NT2/D1 (cell line): ENCODE results near the gene BTRC.

ENCODE experiments used
- DNase-seq: peaks from one replicate; pipeline ENCODE4 v3.0.0-alpha.2; 2011; ENCODE audit warnings: low read depth, low spot score
- H3K27me3 ChIP-seq: 2 replicates; pipeline ENCODE4 v1.6.0; 2011; ENCODE audit warnings: mild to moderate bottlenecking; ENCODE audit not compliant: insufficient read length, insufficient read depth
- H3K36me3 ChIP-seq: 2 replicates; pipeline ENCODE4 v1.6.1; 2011; ENCODE audit warnings: mild to moderate bottlenecking, low read length, mixed read lengths; ENCODE audit not compliant: insufficient read depth, insufficient read length
- H3K4me1 ChIP-seq: 2 replicates; pipeline ENCODE4 v1.5.1; 2011; ENCODE audit not compliant: insufficient read depth, insufficient read length
- H3K4me3 ChIP-seq: 2 replicates; pipeline ENCODE4 v1.5.1; 2011; ENCODE audit warnings: low read depth; ENCODE audit not compliant: insufficient read length
- H3K9ac ChIP-seq: 2 replicates; pipeline ENCODE4 v1.6.0; 2011; ENCODE audit warnings: low read depth; ENCODE audit not compliant: insufficient read length
- H3K9me3 ChIP-seq: 2 replicates; pipeline ENCODE4 v1.5.1; 2011; ENCODE audit warnings: mild to moderate bottlenecking, low read length; ENCODE audit not compliant: insufficient read depth
- SUZ12 ChIP-seq: IDR thresholded peaks from 2 replicates; pipeline ENCODE4 v1.6.1; 2011; ENCODE audit not compliant: insufficient read length, insufficient read depth; ENCODE audit errors: extremely low read depth
- YY1 ChIP-seq: IDR thresholded peaks from 2 replicates; pipeline ENCODE4 v1.6.1; 2011; ENCODE audit not compliant: insufficient read length, insufficient read depth
- ZNF274 ChIP-seq: IDR thresholded peaks from 2 replicates; pipeline ENCODE4 v1.6.1; 2011; ENCODE audit warnings: mild to moderate bottlenecking, low read depth, low read length

Gene BTRC

DNA sequence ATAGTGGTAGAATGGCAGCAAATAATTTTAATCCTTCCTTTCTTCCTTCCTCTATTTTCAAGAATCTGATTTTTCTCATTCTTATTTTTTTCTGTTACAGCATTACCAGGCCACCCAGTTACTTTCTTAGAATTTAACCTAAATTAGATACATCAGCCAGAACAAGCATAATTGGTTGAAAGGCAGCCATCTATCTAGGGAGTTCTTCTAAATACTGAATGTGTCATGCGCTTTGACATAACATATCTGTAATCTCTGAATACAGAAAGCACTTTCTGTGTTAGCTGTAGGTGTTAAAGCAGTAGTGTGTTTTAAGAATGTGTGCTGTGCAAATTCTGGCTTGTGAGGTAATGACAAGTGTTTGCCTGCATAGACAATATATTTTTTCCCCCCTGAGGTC lies 97.3 kb downstream of the BTRC start:
- no peak overlapping the region for H3K4me3 ChIP-seq
- no peaks in the 10 kb centered on the region for H3K36me3 ChIP-seq
- no peaks in the 10 kb centered on the region for H3K9me3 ChIP-seq
- H3K9ac ChIP-seq, result no peak overlapping the region
- no peaks in the 10 kb centered on the region for H3K4me1 ChIP-seq
- TF ChIP-seq ZNF274 (no peak), YY1 (no peak), SUZ12 (no peak)
- no peak for DNase-seq
- no peaks in the 10 kb centered on the region for H3K27me3 ChIP-seq

DNA sequence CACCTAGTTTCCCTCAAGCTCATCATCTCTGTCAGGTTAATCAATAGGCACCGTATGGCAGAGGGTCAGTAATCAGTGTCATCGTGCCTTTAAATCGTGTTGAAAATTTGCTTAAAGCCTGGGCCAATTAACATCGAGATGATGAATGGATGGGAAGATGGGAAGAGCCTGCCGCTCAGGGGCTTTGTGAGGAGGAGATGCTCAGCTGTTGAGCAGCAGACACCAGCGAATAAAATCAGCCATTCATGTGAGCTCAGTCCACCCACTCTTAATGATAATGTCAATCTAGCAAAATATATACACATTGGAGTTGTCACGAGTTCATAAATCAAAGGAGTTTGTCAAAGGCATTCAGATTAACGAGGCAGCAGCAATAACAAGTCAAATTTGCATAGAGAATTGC lies 97.7 kb downstream of the BTRC start:
- Histone ChIP-seq H3K4me1 (no peaks in the 10 kb centered on the region), H3K9ac (no peak overlapping the region), H3K36me3 (no peaks in the 10 kb centered on the region), H3K9me3 (no peaks in the 10 kb centered on the region), H3K4me3 (no peak overlapping the region), H3K27me3 (no peaks in the 10 kb centered on the region)
- no peak for DNase-seq
- no peak for TF ChIP-seq SUZ12
- TF ChIP-seq ZNF274, result no peak
- no peak for TF ChIP-seq YY1

DNA sequence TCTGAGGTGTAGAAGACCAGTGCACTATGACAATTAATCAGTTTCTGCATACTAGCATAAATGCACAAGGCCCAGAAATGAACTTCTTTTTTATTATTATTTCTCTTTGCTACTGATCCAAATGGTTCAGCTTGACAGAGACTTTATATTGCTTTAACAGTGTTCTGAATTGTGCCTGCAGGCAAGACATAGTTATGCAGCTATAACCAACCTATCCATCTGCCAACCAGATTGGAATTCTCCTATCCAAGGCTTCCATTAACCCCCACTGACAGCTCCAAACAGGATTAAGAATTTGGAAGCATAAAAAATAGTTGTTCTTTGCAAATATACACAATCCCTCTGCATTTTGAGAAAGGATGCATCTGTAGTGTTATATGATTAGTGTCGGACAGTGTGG lies 98.2 kb downstream of the BTRC start:
- no peaks in the 10 kb centered on the region for H3K27me3 ChIP-seq
- H3K4me3 ChIP-seq, result no peak overlapping the region
- H3K4me1 ChIP-seq, result no peaks in the 10 kb centered on the region
- no peak for TF ChIP-seq ZNF274
- TF ChIP-seq SUZ12, result no peak
- no peak for TF ChIP-seq YY1
- H3K9me3 ChIP-seq, result no peaks in the 10 kb centered on the region
- H3K9ac ChIP-seq, result no peak overlapping the region
- H3K36me3 ChIP-seq, result no peaks in the 10 kb centered on the region
- no peak for DNase-seq

DNA sequence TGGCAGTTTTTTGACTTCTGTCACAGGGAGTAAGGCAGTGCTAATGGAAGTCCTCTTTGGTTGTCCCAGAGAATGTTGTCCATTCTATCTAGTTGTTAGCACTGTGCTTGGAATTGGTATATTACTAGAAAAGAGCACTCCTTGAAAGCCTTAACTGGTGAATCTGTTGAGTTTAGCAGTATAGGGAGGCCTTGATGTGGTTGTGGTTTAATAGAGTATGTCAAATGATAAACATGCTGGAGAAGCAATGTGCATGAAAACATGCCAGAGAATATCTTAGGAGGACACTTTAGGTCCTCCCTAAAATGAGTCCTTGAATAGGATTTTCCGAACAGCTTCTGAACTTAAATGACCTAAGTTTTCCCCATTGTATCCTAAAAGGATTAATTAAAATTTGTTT lies 98.6 kb downstream of the BTRC start:
- Histone ChIP-seq H3K4me3 (no peak overlapping the region), H3K9me3 (no peaks in the 10 kb centered on the region), H3K4me1 (no peaks in the 10 kb centered on the region), H3K36me3 (no peaks in the 10 kb centered on the region), H3K27me3 (no peaks in the 10 kb centered on the region), H3K9ac (no peak overlapping the region)
- DNase-seq, result no peak
- TF ChIP-seq SUZ12 (no peak), ZNF274 (no peak), YY1 (no peak)

DNA sequence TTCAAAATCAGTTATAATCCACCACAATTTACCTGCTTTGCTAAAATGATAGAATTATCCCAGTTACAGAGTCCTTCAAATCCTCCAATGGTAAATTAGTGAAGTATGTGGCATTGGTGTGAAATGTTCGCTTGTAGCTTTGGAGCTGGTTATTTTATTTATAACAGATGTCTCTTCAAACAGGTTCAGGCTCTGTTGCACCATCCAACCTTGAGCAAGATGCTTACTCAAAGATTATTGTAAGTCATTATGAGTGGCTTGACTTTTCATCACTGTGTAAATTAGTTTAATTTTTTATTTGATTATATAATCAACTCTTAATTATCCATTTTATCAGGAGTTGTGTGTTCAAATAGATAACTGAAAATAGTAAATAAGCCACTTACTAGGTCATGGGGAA lies 99.4 kb downstream of the BTRC start:
- no peak overlapping the region for H3K9ac ChIP-seq
- no peaks in the 10 kb centered on the region for H3K27me3 ChIP-seq
- H3K9me3 ChIP-seq, result no peaks in the 10 kb centered on the region
- no peak overlapping the region for H3K4me3 ChIP-seq
- no peaks in the 10 kb centered on the region for H3K36me3 ChIP-seq
- no peaks in the 10 kb centered on the region for H3K4me1 ChIP-seq
- TF ChIP-seq ZNF274, result no peak
- TF ChIP-seq SUZ12, result no peak
- no peak for TF ChIP-seq YY1
- DNase-seq, result no peak

DNA sequence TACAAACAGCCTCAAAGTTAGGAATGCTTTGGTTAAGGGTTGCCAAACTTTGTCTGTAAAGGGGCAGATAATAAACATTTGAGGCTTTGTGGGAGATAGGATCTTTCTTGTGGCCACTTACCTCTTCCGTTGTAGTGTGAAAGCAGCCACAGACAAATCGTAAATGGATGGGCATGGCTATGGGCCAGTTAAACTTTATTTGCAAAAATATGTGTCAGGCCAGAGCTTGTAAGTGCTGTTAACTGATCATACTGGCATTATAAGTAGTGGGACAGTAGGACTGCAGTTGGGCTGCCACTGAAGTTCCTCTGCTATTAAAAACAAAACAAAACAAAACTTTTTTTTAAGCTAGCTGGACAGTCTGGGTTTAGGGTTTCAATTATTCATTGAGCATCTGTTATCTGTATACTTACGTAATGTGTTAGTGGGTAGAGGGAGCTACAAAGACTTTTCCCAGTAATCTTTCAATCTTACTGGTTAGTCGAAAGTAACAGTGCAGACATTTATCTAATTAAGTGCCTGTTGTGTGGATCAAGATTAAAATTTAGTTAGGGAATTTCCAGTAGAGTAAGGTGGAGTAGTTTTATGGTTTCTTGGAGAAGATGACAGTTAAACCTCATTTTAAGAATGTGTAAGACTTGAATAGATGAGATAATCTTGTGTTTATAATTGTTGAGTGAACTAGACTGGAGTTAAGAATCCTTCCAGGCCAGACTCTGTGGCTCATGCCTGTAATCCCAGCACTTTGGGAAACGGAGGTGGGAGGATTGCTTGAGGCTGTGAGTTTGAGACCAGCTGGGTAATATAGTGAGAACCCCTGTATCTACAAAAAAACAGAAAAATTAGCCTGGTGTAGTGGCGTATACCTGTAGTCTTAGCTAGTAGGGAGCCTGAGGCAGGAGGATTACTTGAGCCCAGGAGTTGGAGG lies 100.1 kb downstream of the BTRC start:
- no peak for DNase-seq
- H3K4me3 ChIP-seq, result no peak overlapping the region
- TF ChIP-seq SUZ12, result no peak
- TF ChIP-seq YY1, result no peak
- TF ChIP-seq ZNF274, result no peak
- H3K27me3 ChIP-seq, result no peaks in the 10 kb centered on the region
- no peaks in the 10 kb centered on the region for H3K9me3 ChIP-seq
- no peak overlapping the region for H3K9ac ChIP-seq
- H3K4me1 ChIP-seq, result no peaks in the 10 kb centered on the region
- H3K36me3 ChIP-seq, result no peaks in the 10 kb centered on the region

DNA sequence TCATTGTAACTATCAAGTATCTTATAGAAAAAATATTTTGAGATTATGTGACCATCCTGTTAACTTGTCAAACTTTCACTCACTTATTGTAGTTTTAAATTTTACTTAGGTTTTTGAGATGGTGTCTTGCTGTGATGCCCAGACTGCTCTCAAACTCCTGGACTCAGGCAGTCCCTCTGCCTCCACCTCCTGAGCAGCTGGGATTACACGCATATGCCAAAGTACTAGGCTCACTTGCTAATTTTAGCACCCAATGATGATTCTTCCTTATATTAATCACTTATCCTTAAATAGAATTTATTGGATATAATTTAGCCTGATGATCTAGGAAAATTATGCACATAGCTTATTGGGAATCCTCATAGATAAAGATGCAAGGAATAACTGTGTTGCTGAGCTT lies 104.9 kb downstream of the BTRC start:
- Histone ChIP-seq H3K4me1 (no peaks in the 10 kb centered on the region), H3K9ac (no peak overlapping the region), H3K27me3 (no peaks in the 10 kb centered on the region), H3K9me3 (no peaks in the 10 kb centered on the region), H3K4me3 (no peak overlapping the region), H3K36me3 (no peaks in the 10 kb centered on the region)
- TF ChIP-seq YY1, result no peak
- no peak for TF ChIP-seq SUZ12
- TF ChIP-seq ZNF274, result no peak
- DNase-seq, result no peak
